Measurements from ENCODE around the gene TPT1.

- no peak for TF ChIP-seq POU6F1 (CRISPR knock-in tag; IDR thresholded peaks at IDR 0.05; ENCODE audit: borderline replicate concordance, low read depth)
- no peak for TF ChIP-seq OSR1 (CRISPR knock-in tag; IDR thresholded peaks at IDR 0.05)
- no peak for TF ChIP-seq SNAI2 (CRISPR knock-in tag; IDR thresholded peaks at IDR 0.05)
- no peak for TF ChIP-seq PPARA (CRISPR knock-in tag; IDR thresholded peaks at IDR 0.05; ENCODE audit: borderline replicate concordance)
- no peak for TF ChIP-seq CREB5 (CRISPR knock-in tag; IDR thresholded peaks at IDR 0.05; ENCODE audit: low read depth)
- no peak for TF ChIP-seq ESRRG (CRISPR knock-in tag; IDR thresholded peaks at IDR 0.05)
Observed at GRCh38 chr13:45362939-45363338, 22.0 kb upstream of the TPT1 start.

Measured in SK-N-SH treated with all-trans-retinoic acid at 6 μM for 48 hours (cell line).